GM18870 (cell line): Measurements from ENCODE around the gene AGPAT1.

Source experiments
- ATAC-seq: cut with Tn5 transposase; IDR thresholded peaks from one replicate; pipeline ENCODE4 v1.9.1; 2021; ENCODE audit warnings: moderate library complexity; ENCODE audit not compliant: unreplicated experiment

AGPAT1 gene

GRCh38 chr6:32173051-32173727 is 2.7 kb downstream of the AGPAT1 start:
- ATAC-seq = no peak

- no peak for ATAC-seq
Observed at GRCh38 chr6:32171234-32171633, 4.7 kb downstream of the AGPAT1 start.

GRCh38 chr6:32170294-32170693 is 5.6 kb downstream of the AGPAT1 start:
- ATAC-seq = no peak

GRCh38 chr6:32168807-32169591 is 6.9 kb downstream of the AGPAT1 start:
- ATAC-seq = no peak

GRCh38 chr6:32168350-32168749 is 7.5 kb downstream of the AGPAT1 start:
- no peak for ATAC-seq

- ATAC-seq = no peak
Observed at GRCh38 chr6:32167761-32168262, 8.1 kb downstream of the AGPAT1 start.

- ATAC-seq = no peak
Observed at GRCh38 chr6:32167154-32167760, 8.6 kb downstream of the AGPAT1 start.

GRCh38 chr6:32166411-32167061 is 9.3 kb downstream of the AGPAT1 start:
- no peak for ATAC-seq

- ATAC-seq = no peak
Observed at GRCh38 chr6:32164295-32164694, 11.6 kb downstream of the AGPAT1 start, which contains the start of gene EGFL8. Gene EGFL8 (plus strand): TSS chr6:32164595. CDS start chr6:32166166, 1,571 bp downstream.

GRCh38 chr6:32163559-32164258 is 12.2 kb downstream of the AGPAT1 start:
- no peak for ATAC-seq

GRCh38 chr6:32158052-32158451 is 17.8 kb downstream of the AGPAT1 start:
- no peak for ATAC-seq

GRCh38 chr6:32156891-32157290 is 19.0 kb downstream of the AGPAT1 start:
- no peak for ATAC-seq

- ATAC-seq = no peak
Observed at GRCh38 chr6:32154514-32155161, 21.2 kb downstream of the AGPAT1 start.

GRCh38 chr6:32153564-32154513 is 22.0 kb downstream of the AGPAT1 start, which contains the start of gene PPT2:
Gene PPT2 (plus strand): TSS chr6:32154141. CDS start chr6:32154595, 454 bp downstream.
- ATAC-seq = no peak

- no peak for ATAC-seq
Observed at GRCh38 chr6:32152769-32153563, 22.9 kb downstream of the AGPAT1 start.

- ATAC-seq = no peak
Observed at GRCh38 chr6:32151863-32152768, 23.8 kb downstream of the AGPAT1 start, which contains the start of gene PRRT1. Gene PRRT1 (minus strand): TSS chr6:32151939. CDS start chr6:32151827, 112 bp downstream.
